Measurements from ENCODE around the gene SCO1.

DNA sequence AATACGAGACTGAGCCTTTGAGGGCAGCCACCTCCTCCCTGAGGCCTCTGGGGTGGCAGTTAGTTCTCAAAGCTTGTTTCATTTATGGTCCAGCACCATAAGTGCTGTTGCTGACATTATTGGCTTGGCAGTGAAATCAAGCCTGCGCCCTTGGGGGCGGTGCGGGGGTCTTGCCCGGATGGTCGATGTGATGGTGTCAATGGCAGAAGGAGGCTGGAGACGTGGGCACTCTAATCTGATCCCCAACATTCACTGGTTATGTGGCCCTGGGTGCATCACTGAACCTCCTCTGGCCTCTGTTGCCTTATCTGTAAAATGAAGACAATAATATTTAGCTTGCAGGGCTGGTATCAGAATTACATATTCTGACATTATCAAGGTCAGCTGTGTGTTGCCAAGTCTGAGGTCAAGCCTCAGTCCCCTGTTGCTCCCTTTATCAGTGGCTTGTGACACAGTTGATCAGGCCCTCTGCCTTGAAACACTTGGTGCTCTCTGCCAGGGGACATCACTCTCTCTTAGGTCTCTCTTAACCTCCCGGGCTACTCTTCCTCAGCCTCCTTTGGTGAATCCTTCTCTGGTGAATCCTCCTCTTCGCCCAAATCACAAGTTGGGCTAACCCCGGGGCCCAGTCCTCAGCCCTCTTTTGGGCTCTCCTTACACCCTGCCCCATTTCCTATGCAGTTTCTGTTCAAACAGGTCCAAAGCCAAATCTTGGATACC, 44.2 kb upstream of the SCO1 start:
- TF ChIP-seq, protein P1, sequence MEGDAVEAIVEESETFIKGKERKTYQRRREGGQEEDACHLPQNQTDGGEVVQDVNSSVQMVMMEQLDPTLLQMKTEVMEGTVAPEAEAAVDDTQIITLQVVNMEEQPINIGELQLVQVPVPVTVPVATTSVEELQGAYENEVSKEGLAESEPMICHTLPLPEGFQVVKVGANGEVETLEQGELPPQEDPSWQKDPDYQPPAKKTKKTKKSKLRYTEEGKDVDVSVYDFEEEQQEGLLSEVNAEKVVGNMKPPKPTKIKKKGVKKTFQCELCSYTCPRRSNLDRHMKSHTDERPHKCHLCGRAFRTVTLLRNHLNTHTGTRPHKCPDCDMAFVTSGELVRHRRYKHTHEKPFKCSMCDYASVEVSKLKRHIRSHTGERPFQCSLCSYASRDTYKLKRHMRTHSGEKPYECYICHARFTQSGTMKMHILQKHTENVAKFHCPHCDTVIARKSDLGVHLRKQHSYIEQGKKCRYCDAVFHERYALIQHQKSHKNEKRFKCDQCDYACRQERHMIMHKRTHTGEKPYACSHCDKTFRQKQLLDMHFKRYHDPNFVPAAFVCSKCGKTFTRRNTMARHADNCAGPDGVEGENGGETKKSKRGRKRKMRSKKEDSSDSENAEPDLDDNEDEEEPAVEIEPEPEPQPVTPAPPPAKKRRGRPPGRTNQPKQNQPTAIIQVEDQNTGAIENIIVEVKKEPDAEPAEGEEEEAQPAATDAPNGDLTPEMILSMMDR (IDR thresholded peaks at IDR 0.05), result no peak
- no peak for TF ChIP-seq POLR2A (IDR thresholded peaks at IDR 0.05)
